Measurements from ENCODE around the gene CBX8.

CBX8 gene

GRCh38 chr17:79792984-79793923, 3.6 kb downstream of the CBX8 start:
- Histone ChIP-seq H3K9me3 (ENCODE audit: insufficient read depth, low read length) (no peaks in the 10 kb centered on the region), H3K79me2 (ENCODE audit: insufficient read depth, low read length) (peaks cover 6% of the 10 kb centered on the region), H3F3A (ENCODE audit: insufficient read depth) (no peaks in the 10 kb centered on the region), H3K9me2 (replicated peaks; ENCODE audit: insufficient read depth, low read length) (no peaks in the 10 kb centered on the region), H3K27me3 (ENCODE audit: low read length) (no peaks in the 10 kb centered on the region), H3K27ac (ENCODE audit: low read depth, low read length) (no peak overlapping the region), H3K9ac (ENCODE audit: low read length) (no peak overlapping the region), H3K4me3 (ENCODE audit: insufficient read depth, low read length, poor library complexity, severe bottlenecking) (no peak overlapping the region), H2AFZ (ENCODE audit: low read depth, low read length, severe bottlenecking) (no peak overlapping the region), H3K4me2 (ENCODE audit: low read depth, low read length, poor library complexity, severe bottlenecking) (no peak overlapping the region), H3K36me3 (ENCODE audit: low read length) (no peaks in the 10 kb centered on the region), H4K20me1 (ENCODE audit: low read depth, low read length) (no peaks in the 10 kb centered on the region)
- TF ChIP-seq EZH2phosphoT487 (conservative IDR thresholded peaks at IDR 0.05; ENCODE audit: low read length) (no peak), CTCF (IDR thresholded peaks at IDR 0.05; ENCODE audit: insufficient read depth, low read length, poor library complexity, severe bottlenecking) (no peak)

- H2AFZ ChIP-seq (ENCODE audit: low read depth, low read length, severe bottlenecking) = no peak overlapping the region
- no peak overlapping the region for H3K27ac ChIP-seq (ENCODE audit: low read depth, low read length)
- no peak overlapping the region for H3K4me2 ChIP-seq (ENCODE audit: low read depth, low read length, poor library complexity, severe bottlenecking)
- peaks cover 6% of the 10 kb centered on the region for H3K79me2 ChIP-seq (ENCODE audit: insufficient read depth, low read length)
- no peaks in the 10 kb centered on the region for H3K9me2 ChIP-seq (replicated peaks; ENCODE audit: insufficient read depth, low read length)
- 0 out of 2 replicates have a peak, but pooled peaks cover 2% of the 10 kb centered on the region for H3F3A ChIP-seq (ENCODE audit: insufficient read depth)
- no peaks in the 10 kb centered on the region for H4K20me1 ChIP-seq (ENCODE audit: low read depth, low read length)
- no peaks in the 10 kb centered on the region for H3K9me3 ChIP-seq (ENCODE audit: insufficient read depth, low read length)
- no peak overlapping the region for H3K9ac ChIP-seq (ENCODE audit: low read length)
- H3K36me3 ChIP-seq (ENCODE audit: low read length) = no peaks in the 10 kb centered on the region
- TF ChIP-seq CTCF (IDR thresholded peaks at IDR 0.05; ENCODE audit: insufficient read depth, low read length, poor library complexity, severe bottlenecking) (no peak), EZH2phosphoT487 (conservative IDR thresholded peaks at IDR 0.05; ENCODE audit: low read length) (no peak)
- no peak overlapping the region for H3K4me3 ChIP-seq (ENCODE audit: insufficient read depth, low read length, poor library complexity, severe bottlenecking)
- H3K27me3 ChIP-seq (ENCODE audit: low read length) = no peaks in the 10 kb centered on the region
Measured at GRCh38 chr17:79792341-79792871, 4.5 kb downstream of the CBX8 start.

- Histone ChIP-seq H2AFZ (ENCODE audit: low read depth, low read length, severe bottlenecking) (no peak overlapping the region), H3K9ac (ENCODE audit: low read length) (no peak overlapping the region), H3K9me3 (ENCODE audit: insufficient read depth, low read length) (no peaks in the 10 kb centered on the region), H3K36me3 (ENCODE audit: low read length) (no peaks in the 10 kb centered on the region), H3K9me2 (replicated peaks; ENCODE audit: insufficient read depth, low read length) (no peaks in the 10 kb centered on the region), H3K79me2 (ENCODE audit: insufficient read depth, low read length) (peaks cover 6% of the 10 kb centered on the region), H3K4me2 (ENCODE audit: low read depth, low read length, poor library complexity, severe bottlenecking) (no peak overlapping the region), H3K27ac (ENCODE audit: low read depth, low read length) (no peak overlapping the region), H3F3A (ENCODE audit: insufficient read depth) (0 out of 2 replicates have a peak, but pooled peaks cover 2% of the 10 kb centered on the region), H4K20me1 (ENCODE audit: low read depth, low read length) (no peaks in the 10 kb centered on the region), H3K27me3 (ENCODE audit: low read length) (no peaks in the 10 kb centered on the region), H3K4me3 (ENCODE audit: insufficient read depth, low read length, poor library complexity, severe bottlenecking) (no peak overlapping the region)
- TF ChIP-seq EZH2phosphoT487 (conservative IDR thresholded peaks at IDR 0.05; ENCODE audit: low read length) (no peak), CTCF (IDR thresholded peaks at IDR 0.05; ENCODE audit: insufficient read depth, low read length, poor library complexity, severe bottlenecking) (no peak)
Measured at GRCh38 chr17:79791735-79792161, 5.1 kb downstream of the CBX8 start.
